NB4 (cell line): ENCODE data around the gene ZC3H8.

Experiments
- DNase-seq: peaks from one replicate; pipeline ENCODE4 v3.0.0; 2010; ENCODE audit warnings: low read depth
- H3K4me3 ChIP-seq: one replicate; pipeline ENCODE4 v1.5.1; 2011; ENCODE audit warnings: mild to moderate bottlenecking, low read depth, low read length, moderate library complexity
- CTCF ChIP-seq: IDR thresholded peaks from one replicate; pipeline ENCODE4 v1.5.1; 2012; ENCODE audit warnings: low read depth, low read length
- MAX ChIP-seq: IDR thresholded peaks from 2 replicates; pipeline ENCODE4 v1.6.1; 2011; ENCODE audit warnings: low read depth, low read length
- MYC ChIP-seq: IDR thresholded peaks from 2 replicates; pipeline ENCODE4 v1.6.1; 2011; ENCODE audit warnings: low read depth, low read length
- POLR2A ChIP-seq: IDR thresholded peaks from 2 replicates; pipeline ENCODE4 v1.6.1; 2011; ENCODE audit warnings: mild to moderate bottlenecking; ENCODE audit not compliant: insufficient read length; ENCODE audit errors: extremely low read depth

The ZC3H8 gene

GRCh38 chr2:112187046-112187715 lies 67.7 kb downstream of the ZC3H8 start:
- H3K4me3 ChIP-seq, result no peak overlapping the region
- TF ChIP-seq MAX (no peak), CTCF (no peak), POLR2A (no peak), MYC (no peak)

GRCh38 chr2:112185131-112185530 lies 69.7 kb downstream of the ZC3H8 start:
- DNase-seq, result no peak
- TF ChIP-seq MYC (no peak), CTCF (no peak), MAX (no peak), POLR2A (no peak)
- no peak overlapping the region for H3K4me3 ChIP-seq

More at GRCh38 chr2:112187046-112187715, 67.7 kb downstream of the ZC3H8 start:
- no peak for DNase-seq

- no peak for TF ChIP-seq MYC
- no peak for TF ChIP-seq CTCF
- no peak for TF ChIP-seq MAX
- TF ChIP-seq POLR2A, result no peak
- H3K4me3 ChIP-seq, result no peak overlapping the region
- DNase-seq, result no peak
Measured at GRCh38 chr2:112184121-112184520, 70.7 kb downstream of the ZC3H8 start.

GRCh38 chr2:112183327-112184025 lies 71.4 kb downstream of the ZC3H8 start:
- TF ChIP-seq POLR2A (no peak), MAX (no peak), MYC (no peak), CTCF (no peak)
- no peak for DNase-seq
- H3K4me3 ChIP-seq, result no peak overlapping the region

GRCh38 chr2:112182581-112183034 lies 72.2 kb downstream of the ZC3H8 start:
- no peak for TF ChIP-seq POLR2A
- TF ChIP-seq MYC, result no peak
- no peak for TF ChIP-seq CTCF
- no peak for TF ChIP-seq MAX
- DNase-seq, result no peak
- no peak overlapping the region for H3K4me3 ChIP-seq
